Esophagus muscularis mucosa (tissue), 4 donors: ENCODE measurements around the gene CEP68. TPM values are rescaled to one million over a fixed set of nuclear protein-coding genes. Genes with fewer than 3 reads are reported as not detected.
"Not testable (repeated sequence)": the region's sequence is repeated elsewhere in the genome, so short reads cannot be mapped to it uniquely, and the experiment has no call there.

Source experiments
- DNase-seq: peaks from one replicate; pipeline ENCODE4 v3.0.0-alpha.2; 2017; ENCODE audit errors: extremely low spot score
- H3K27ac ChIP-seq, 4 donors: fragments of 200-600 bp; sonication (generic); replicated peaks in 1 of 4; 1 replicate in 3 of 4; 2 replicates in 1 of 4; pipeline ENCODE4 v1.5.1; 2016 to 2019; ENCODE audit warnings: mild to moderate bottlenecking in 1 of 4
- H3K27me3 ChIP-seq, 4 donors: fragments of 200-600 bp; sonication (generic); one replicate each; pipeline versions ENCODE4 v1.5.1 to v1.6.0; 2016 to 2019
- H3K36me3 ChIP-seq, 4 donors: fragments of 200-600 bp; sonication (generic); one replicate each; pipeline ENCODE4 v1.5.1; 2016 to 2019
- H3K4me1 ChIP-seq, 4 donors: fragments of 200-600 bp; sonication (generic); one replicate each; pipeline ENCODE4 v1.5.1; 2016 to 2019
- H3K4me3 ChIP-seq, 4 donors: fragments of 200-600 bp; sonication (generic); 1 replicate in 2 of 4; 2 replicates in 2 of 4; pipeline ENCODE4 v1.5.1; 2016 to 2019; ENCODE audit warnings: mild to moderate bottlenecking in 4 of 4, moderate library complexity in 1 of 4
- H3K9me3 ChIP-seq, 4 donors: fragments of 200-600 bp; sonication (generic); 1 replicate in 3 of 4; 2 replicates in 1 of 4; pipeline ENCODE4 v1.5.1; 2016 to 2019
- EP300 ChIP-seq: sonication (generic); formaldehyde crosslinking; IDR thresholded peaks from one replicate; pipeline ENCODE4 v1.6.1; 2017; ENCODE audit warnings: antibody characterized with exemption
- POLR2A ChIP-seq: fragments of 450-650 bp; IDR thresholded peaks from one replicate; pipeline ENCODE4 v1.6.1; 2017; ENCODE audit warnings: antibody characterized with exemption, moderate library complexity, mild to moderate bottlenecking, low read depth
- POLR2AphosphoS5 ChIP-seq, 2 donors: sonication (generic); formaldehyde crosslinking; IDR thresholded peaks; one replicate each; pipeline ENCODE4 v1.6.1; 2017; ENCODE audit warnings: antibody characterized with exemption in 2 of 2
- WGBS: methylation state at CpG from one replicate; pipeline ENCODE4 v1.1.5; 2018; 5-methylcytosine and 5-hydroxymethylcytosine counted together
- intact Hi-C: fragments of 100-400 bp; cut with DNase I; formaldehyde crosslinking; loops from one replicate; pipeline ENCODE4 v1.15.1; 2023
- total RNA-seq, 4 donors: library from RNA; depleted of rRNA; stranded (reverse); fragments of >200 nt; gene quantifications; one replicate each; pipeline versions ENCODE4 v1.1.0 to v1.2.1, GENCODE V29; 2016
- TF ChIP-seq, protein P1 (sequence below), 3 experiments: fragments of 200-600 bp in 2 of 3; fragments of 450-650 bp in 1 of 3; sonication (generic) in 2 of 3; IDR thresholded peaks; one replicate each; pipeline ENCODE4 v1.5.1; 2017 to 2019; ENCODE audit warnings: antibody characterized with exemption in 3 of 3, mild to moderate bottlenecking in 2 of 3, moderate library complexity in 1 of 3

The CEP68 gene
- total RNA-seq, 4 donors from 2014 or later: 21.6 to 39.3 (median 28.6) TPM

DNA sequence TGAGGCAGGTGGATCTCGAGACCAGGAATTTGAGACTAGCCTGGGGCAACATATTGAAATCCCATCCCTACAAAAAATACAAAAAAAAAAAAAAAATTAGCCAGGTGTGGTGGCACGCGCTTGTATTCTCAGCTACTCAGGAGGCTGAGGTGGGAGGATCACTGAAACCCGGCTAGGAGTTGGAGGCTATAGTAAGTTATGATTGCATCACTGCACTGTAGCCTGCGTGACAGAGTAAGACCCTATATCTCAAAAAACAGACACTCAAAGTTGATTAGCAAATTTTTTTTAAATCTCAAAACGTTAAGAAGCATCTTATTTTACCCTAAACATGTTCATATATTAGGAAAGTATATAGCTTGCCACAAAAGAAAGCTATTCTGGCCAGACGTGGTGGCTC lies 66.1 kb downstream of the CEP68 start:
- TF ChIP-seq POLR2AphosphoS5 (IDR thresholded peaks at IDR 0.05) (no peak), EP300 (no peak), POLR2A (no peak)
- TF ChIP-seq, protein P1, sequence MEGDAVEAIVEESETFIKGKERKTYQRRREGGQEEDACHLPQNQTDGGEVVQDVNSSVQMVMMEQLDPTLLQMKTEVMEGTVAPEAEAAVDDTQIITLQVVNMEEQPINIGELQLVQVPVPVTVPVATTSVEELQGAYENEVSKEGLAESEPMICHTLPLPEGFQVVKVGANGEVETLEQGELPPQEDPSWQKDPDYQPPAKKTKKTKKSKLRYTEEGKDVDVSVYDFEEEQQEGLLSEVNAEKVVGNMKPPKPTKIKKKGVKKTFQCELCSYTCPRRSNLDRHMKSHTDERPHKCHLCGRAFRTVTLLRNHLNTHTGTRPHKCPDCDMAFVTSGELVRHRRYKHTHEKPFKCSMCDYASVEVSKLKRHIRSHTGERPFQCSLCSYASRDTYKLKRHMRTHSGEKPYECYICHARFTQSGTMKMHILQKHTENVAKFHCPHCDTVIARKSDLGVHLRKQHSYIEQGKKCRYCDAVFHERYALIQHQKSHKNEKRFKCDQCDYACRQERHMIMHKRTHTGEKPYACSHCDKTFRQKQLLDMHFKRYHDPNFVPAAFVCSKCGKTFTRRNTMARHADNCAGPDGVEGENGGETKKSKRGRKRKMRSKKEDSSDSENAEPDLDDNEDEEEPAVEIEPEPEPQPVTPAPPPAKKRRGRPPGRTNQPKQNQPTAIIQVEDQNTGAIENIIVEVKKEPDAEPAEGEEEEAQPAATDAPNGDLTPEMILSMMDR (IDR thresholded peaks at IDR 0.05): no peak
- H3K27ac ChIP-seq: no peak overlapping the region
- H3K36me3 ChIP-seq: no peaks in the 10 kb centered on the region
- DNase-seq: no peak
- intact Hi-C loops: no loop called here
- no peaks in the 10 kb centered on the region for H3K9me3 ChIP-seq
- peaks cover 58 to 97% (median 91%) of the 10 kb centered on the region in 4 donors for H3K4me1 ChIP-seq
- no peaks in the 10 kb centered on the region for H3K27me3 ChIP-seq
- no peak overlapping the region for H3K4me3 ChIP-seq
- WGBS: 90% methylated on average over 7 of the region's 7 CpGs

DNA sequence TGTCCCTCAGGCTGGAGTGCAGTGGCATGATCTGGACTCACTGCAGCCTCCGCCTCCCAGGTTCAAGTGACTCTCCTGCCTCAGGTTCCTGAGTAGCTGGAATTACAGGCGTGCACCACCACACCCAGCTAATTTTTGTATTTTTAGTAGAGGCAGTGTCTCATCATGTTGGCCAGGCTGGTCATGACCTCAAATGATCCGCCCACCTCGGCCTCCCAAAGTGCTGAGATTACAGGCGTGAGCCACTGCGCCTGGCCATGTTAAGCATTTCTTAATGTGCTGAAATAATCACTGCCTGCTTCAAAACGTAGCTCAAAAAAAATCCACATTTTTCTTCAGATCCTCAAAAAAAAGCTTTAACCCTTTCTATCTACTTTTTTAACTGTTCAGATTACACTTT lies 69.2 kb downstream of the CEP68 start:
- H3K4me3 ChIP-seq, H3K9me3 ChIP-seq, H3K36me3 ChIP-seq, H3K27me3 ChIP-seq, DNase-seq: not testable (repeated sequence)
- intact Hi-C loops: loop anchor here (5.0 kb wide), 1 partner anchor 53 kb away; no protein-coding TSS in a partner anchor
- WGBS: 64% methylated on average over 7 of the region's 7 CpGs
- H3K27ac ChIP-seq: peak overlapping the region; percentile 5 to 100 (median 40)
- peaks cover 55 to 82% (median 78%) of the 10 kb centered on the region in 4 donors for H3K4me1 ChIP-seq

DNA sequence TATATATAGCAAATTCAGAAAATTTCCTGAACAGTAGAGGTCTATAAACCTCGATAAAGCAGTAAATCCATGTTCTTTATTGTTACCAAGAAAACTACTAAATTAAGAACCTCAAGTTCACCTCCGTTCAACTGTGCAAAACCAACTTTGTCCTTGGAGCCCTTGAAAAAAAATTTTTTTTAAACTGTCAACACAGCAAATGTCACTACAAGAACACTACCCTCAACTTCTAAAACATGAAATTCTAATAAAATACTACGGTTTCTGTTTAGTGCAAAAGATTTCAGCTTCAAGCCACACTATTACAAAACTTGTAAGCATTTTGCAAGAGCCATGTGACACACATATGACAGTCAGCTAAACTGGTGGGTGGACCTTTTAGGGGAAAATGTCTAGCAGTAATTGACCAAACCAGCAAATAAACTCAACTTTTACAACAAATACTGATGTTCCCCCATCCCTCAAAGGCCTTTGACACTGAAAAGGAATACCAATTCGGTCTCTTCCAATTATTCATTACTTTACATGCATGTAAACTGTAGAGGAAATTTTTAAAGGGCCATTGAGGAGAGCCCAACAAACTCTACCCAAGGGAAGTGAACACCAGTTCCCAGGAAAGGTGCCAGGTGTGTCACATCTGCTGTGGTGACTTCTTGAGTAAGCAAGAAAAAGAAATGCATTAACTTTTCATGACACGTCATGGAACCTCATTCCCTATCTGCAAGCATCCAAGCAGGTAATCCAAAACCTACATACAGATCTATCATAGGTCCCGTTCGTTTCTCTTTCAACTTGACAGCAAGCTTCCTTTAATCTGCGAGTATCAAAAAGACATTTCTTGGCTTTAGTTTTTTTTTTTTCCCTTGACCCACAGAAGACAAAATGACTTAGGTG lies 72.3 kb downstream of the CEP68 start:
- 19% methylated on average over 8 of the region's 8 CpGs for WGBS
- peak overlapping the region; percentile 66 to 98 (median 94) for H3K4me3 ChIP-seq
- peaks cover 40 to 62% (median 58%) of the 10 kb centered on the region in 4 donors for H3K4me1 ChIP-seq
- TF ChIP-seq EP300 (no peak), POLR2AphosphoS5 (IDR thresholded peaks at IDR 0.05) (peak in 1 of 2 donors; percentile 42)
- H3K27me3 ChIP-seq: no peaks in the 10 kb centered on the region
- H3K36me3 ChIP-seq: no peaks in the 10 kb centered on the region
- peak overlapping the region; percentile 94 to 100 (median 98) for H3K27ac ChIP-seq
- DNase-seq: no peak
- intact Hi-C loops: loop anchor here (5.0 kb wide), 1 partner anchor 56 kb away; no protein-coding TSS in a partner anchor
- no peaks in the 10 kb centered on the region for H3K9me3 ChIP-seq

DNA sequence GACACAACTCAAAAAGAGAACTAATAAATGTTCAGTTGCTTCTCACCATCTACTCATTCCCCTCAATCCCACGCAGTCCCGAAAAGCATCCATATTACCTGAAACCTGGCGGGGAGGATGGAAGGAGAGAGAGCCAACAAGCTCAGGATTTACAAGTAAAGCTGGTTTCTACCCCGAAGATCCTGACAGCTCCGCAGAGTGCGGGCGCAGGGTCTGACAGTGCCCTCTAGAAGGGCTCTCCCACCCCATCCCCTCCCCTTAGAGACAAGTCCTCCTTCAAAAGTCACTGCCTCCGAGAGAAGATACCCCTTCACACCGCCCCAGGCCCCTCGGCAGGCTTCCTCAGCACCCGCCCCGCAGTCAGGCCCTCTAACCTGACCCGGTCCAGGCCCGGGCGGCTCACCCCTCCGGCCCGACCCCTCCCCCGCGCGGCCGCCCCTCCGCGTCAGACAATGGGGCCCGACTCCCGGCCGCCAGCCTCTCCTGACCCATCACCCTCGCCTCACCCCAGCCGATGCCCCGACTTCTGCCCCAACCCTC lies 73.1 kb downstream of the CEP68 start:
- H3K9me3 ChIP-seq: no peaks in the 10 kb centered on the region
- intact Hi-C loops: loop anchor here (5.0 kb wide), 1 partner anchor 57 kb away; no protein-coding TSS in a partner anchor
- peak overlapping the region; percentile 66 to 98 (median 94) for H3K4me3 ChIP-seq
- TF ChIP-seq, protein P1 (IDR thresholded peaks at IDR 0.05): no peak
- TF ChIP-seq EP300 (no peak), POLR2A (no peak), POLR2AphosphoS5 (IDR thresholded peaks at IDR 0.05) (no peak)
- peaks cover 34 to 54% (median 51%) of the 10 kb centered on the region in 4 donors for H3K4me1 ChIP-seq
- H3K36me3 ChIP-seq: no peaks in the 10 kb centered on the region
- under 1% methylated on average over 29 of the region's 29 CpGs for WGBS
- H3K27me3 ChIP-seq: no peaks in the 10 kb centered on the region
- H3K27ac ChIP-seq: peak overlapping the region; percentile 94 to 100 (median 98)
- no peak for DNase-seq

DNA sequence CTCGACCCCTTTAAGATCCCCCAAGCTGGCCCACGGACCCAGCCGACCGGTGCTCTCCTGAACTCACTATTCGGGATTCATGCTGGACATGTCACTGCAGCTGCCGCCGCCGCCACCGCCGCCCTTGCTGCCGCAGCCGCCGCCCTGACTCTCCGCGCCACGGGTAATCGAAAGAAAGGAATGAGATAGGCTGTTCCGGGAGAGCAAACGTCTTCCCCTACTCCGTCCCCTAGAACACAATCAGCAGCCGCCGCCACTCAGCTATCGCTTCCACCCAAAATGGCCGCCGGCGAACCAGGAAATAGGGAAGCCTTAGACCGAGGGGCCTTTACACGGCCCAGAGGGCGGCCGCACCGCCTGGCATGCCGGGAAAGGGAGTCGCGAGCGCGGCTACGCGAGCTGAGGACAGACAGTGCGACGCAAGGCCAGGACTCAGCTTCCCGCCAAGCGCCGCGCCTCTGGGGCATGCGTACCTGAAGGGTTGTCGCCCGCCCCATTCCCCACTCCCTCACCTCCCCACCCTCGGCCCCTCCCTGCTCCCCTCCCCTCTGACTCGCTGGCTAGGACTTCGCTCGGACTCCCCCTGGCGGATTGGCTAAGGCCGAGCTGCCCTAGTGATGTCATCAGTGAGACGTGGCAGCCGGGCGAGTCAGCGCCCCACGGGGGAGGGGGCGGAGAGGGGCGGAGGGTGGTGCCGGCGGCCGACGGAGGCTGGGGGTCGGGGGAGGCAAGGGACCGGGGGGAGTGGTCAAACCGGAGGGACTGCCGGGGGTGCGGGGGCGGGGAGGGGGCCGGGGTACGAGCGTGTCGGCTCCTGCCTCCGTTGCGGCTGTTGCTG lies 73.8 kb downstream of the CEP68 start, which contains the start of gene RAB1A:
Gene RAB1A, minus strand, starts transcription at position 281 of the 838 bp plus-strand sequence. Its CDS starts 191 bp downstream, at position 90.
- H3K36me3 ChIP-seq: no peaks in the 10 kb centered on the region
- H3K27ac ChIP-seq: peak within 1 kb of the TSS; percentile 94 to 100 (median 98)
- peak; percentile 100 for DNase-seq
- peaks cover 31 to 47% (median 44%) of the 10 kb centered on the region in 4 donors for H3K4me1 ChIP-seq
- peak within 1 kb of the TSS; percentile 66 to 98 (median 94) for H3K4me3 ChIP-seq
- TF ChIP-seq EP300 (no peak), POLR2AphosphoS5 (IDR thresholded peaks at IDR 0.05) (peak; percentile 96), POLR2A (peak; percentile 92)
- TF ChIP-seq, protein P1 (IDR thresholded peaks at IDR 0.05): peak; percentile 24 to 51 (median 39)
- no peaks in the 10 kb centered on the region for H3K9me3 ChIP-seq
- WGBS: 0% methylated on average over 6 of the region's 76 CpGs
- intact Hi-C loops: loop anchor here (5.0 to 10.0 kb wide), 4 partner anchors 58 to 305 kb away; partner anchors contain the start of genes CEP68 and SPRED2
- no peaks in the 10 kb centered on the region for H3K27me3 ChIP-seq
